GM19328 (cell line): ENCODE results near the gene SNU13.
"Not testable (repeated sequence)": the region's sequence is repeated elsewhere in the genome, so short reads cannot be mapped to it uniquely, and the experiment has no call there.

Experiments
- ATAC-seq: cut with Tn5 transposase; IDR thresholded peaks from one replicate; pipeline ENCODE4 v1.9.1; 2021; ENCODE audit warnings: mild to moderate bottlenecking, moderate library complexity; ENCODE audit not compliant: unreplicated experiment

Gene SNU13

DNA sequence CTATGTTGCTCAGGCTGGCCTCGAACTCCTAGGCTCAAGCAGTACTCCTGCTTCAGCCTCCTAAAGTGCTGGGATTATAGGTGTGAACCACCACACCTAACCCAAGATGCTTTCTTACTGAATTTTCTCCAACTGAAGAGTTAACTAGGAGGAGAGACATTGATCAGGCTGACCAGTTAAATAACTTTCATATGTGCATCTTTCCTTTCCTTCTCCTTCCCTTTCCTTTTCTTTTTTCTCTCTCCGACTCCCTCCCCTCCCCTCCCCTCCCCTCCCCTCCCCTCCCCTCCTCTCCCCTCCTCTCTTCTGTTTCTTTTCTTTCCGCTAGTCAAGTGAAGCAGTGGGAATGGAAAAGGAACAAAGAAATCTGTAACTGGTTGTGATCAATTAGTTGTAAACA lies 40.9 kb downstream of the SNU13 start:
- ATAC-seq, result no peak

DNA sequence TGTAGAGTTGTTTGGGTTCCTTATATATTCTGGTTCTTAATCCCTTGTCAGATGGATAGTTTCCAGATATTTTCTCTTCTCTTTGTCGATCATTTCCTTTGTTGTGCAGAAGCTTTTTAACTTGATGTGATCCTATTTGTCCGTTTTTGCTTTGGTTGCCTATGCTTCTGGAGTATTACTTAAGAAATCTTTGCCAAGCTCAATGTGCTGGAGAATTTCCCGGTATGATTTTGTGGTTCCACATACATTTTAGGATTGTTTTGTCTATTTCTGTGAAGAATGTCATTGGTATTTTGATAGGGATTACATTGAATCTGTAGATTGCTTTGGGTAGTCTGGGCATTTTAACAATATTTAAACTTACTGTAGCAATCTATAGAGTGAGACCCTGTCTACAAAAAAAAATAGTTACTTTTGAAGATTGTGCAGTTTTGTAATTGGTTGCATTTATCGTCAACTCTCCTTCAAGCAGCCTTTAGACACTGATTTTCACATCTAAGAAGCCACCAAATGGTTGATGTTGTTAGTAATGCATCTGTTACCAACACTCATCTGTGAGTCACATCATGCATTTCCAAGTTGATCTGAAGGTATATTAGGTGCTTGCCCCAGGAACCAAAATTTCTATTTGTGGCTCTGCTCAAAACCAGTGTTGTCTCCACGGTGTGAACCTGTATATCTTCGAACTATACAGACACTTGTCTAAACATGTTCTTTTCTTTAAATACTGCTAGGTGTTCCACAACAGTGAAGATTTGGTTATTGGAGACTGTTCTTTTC lies 46.1 kb downstream of the SNU13 start:
- ATAC-seq, result no peak

DNA sequence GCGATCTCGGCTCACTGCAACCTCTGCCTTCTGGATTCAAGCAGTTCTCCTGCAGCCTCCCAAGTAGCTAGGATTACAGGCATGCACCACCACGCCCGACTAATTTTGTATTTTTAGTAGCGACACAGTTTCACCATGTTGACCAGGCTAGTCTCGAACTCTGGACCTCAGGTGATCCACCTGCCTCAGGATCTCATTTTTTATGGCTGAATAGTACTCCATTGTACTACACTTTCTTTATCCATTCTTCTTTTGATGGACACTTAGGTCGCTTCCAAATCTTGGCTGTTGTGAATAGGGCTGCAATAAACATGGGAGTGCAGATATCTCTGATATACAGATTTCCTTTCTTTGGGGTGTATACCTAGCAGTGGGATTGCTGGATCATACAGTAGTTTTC lies 46.8 kb downstream of the SNU13 start:
- no peak for ATAC-seq

DNA sequence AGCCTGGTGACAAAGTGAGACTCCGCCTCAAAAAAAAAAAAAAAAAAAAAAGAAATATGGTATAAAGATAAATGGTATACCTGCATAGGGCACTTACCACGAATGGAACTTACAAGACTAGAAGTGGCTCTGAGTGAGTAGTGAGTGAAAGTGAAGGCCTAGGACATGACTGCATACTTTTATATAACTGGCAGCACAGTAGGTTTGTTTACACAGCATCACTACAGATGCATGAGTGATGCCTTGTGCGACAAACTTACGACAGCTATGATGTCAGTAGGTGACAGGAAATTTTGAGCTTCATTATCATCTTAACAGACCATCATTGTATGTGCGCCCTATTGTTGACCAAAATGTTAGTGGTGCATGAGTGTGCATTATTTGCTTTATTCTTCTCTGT lies 49.9 kb downstream of the SNU13 start:
- no peak for ATAC-seq

DNA sequence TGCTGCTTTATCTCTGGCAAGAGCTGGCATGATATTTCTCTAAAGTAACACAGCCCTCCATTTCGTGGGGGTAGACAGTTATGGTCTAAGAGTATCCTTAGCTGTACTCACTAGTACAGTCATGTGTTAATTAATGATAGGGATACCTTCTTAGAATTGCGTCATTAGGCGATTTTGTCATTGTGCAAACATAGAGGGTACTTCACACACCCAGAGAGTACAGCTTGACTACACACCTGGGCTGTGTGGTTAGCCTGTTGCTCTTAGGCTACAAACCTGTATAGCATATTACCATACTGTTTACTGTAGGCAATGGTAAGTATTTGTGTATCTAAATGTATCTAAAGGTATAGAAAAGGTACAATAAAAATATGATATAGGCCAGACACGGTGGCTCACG lies 50.5 kb downstream of the SNU13 start:
- ATAC-seq, result no peak

DNA sequence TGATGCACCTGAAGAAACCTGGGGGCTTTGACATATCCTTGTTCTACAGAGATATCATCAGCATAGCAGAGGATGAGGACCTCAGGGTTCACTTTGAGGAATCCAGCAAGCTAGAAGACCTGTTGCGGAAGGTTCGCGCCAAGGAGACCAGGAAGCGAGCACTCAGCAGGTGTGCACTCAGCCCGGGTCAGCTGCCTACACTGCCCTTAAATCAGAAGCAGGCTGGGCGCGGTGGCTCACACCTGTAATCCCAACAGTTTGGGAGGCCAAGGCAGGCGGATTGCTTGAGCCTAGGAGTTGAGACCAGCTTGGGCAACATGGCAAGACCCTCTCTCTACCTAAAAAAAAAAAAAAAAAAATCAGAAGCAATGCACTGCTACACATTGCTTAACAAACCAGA lies 51.0 kb downstream of the SNU13 start:
- ATAC-seq, result not testable (repeated sequence)

DNA sequence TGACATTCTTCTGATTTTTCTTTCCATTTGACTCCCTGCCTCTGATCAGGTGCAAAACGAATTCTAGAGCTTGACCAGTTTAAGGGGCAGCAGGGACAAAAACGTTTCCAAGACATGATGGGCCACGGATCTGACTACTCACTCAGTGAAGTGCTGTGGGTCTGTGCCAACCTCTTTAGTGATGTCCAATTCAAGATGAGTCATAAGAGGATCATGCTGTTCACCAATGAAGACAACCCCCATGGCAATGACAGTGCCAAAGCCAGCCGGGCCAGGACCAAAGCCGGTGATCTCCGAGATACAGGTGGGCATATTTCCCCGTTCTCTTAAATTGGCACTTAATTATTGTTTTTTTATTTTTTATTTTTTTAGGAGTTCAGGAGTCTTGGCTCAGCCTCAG lies 52.2 kb downstream of the SNU13 start:
- no peak for ATAC-seq

DNA sequence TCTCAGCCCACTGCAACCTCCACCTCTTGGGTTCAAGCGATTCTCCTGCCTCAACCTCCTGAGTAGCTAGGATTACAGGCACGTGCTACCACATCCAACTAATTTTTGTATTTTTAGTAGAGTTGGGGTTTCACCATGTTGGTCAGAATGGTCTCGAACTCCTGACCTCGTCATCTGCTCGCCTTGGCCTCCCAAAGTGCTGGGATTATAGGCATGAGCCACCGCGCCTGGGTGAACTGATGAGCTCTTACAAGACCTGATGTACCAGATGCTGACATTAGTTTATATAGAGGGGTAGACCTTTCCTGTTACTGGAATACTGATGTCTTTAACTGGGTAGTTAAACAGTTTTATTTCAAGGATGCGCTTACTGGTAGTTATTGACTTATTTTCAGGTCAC lies 54.1 kb downstream of the SNU13 start:
- not testable (repeated sequence) for ATAC-seq

DNA sequence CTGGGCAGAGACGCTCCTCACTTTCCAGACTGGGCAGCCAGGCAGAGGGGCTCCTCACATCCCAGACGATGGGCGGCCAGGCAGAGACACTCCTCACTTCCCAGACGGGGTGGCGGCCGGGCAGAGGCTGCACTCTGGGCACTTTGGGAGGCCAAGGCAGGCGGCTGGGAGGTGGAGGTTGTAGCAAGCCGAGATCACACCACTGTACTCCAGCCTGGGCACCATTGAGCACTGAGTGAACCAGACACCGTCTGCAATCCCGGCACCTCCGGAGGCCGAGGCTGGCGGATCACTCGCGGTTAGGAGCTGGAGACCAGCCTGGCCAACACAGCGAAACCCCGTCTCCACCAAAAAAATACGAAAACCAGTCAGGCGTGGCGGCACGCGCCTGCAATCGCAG lies 57.1 kb downstream of the SNU13 start:
- ATAC-seq, result not testable (repeated sequence)

DNA sequence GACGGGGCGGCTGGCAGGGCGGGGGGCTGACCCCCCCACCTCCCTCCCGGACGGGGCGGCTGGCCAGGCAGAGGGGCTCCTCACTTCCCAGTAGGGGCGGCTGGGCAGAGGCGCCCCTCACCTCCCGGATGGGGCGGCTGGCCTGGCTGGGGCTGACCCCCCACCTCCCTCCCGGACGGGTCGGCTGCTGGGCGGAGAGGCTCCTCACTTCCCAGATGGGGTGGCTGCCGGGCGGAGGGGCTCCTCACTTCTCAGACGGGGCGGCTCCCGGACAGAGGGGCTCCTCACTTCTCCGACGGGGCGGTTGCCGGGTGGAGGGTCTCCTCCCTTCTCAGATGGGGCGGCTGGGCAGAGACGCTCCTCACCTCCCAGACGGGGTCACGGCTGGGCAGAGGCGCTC lies 57.6 kb downstream of the SNU13 start:
- not testable (repeated sequence) for ATAC-seq

DNA sequence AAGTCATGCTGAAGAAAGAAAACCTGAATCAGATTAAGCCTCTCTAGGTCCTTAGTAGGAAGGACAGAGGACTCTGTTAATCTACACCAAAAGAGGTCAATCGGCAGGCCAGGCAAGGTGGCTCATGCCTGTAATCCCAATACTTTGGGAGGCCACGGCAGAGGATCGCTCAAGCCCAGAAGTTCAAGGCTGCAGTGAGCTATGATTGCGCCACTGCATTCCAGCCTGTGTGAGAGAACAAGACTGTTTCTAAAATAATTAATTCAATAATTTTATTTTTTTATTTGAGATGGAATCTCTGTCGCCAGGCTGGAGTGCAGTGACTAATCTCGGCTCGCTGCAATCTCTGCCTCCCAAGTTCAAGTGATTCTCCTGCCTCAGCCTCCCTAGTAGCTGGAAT lies 63.1 kb downstream of the SNU13 start:
- no peak for ATAC-seq
